HFFc6 (cell line): ENCODE measurements around the gene SLC49A3. TPM values are rescaled to one million over a fixed set of nuclear protein-coding genes. Genes with fewer than 3 reads are reported as not detected.
"Not testable (repeated sequence)": the region's sequence is repeated elsewhere in the genome, so short reads cannot be mapped to it uniquely, and the experiment has no call there.

Experiments used
- DNase-seq: peaks from one replicate; pipeline ENCODE4 v3.0.0-alpha.2; 2018
- H3K27ac Mint-ChIP-seq: 2 replicates; pipeline ENCODE4 v1.8.0; 2020; ENCODE audit warnings: mild to moderate bottlenecking, mixed read lengths
- H3K27me3 Mint-ChIP-seq: 2 replicates; pipeline ENCODE4 v1.8.0; 2021; ENCODE audit warnings: mild to moderate bottlenecking, moderate library complexity, mixed read lengths; ENCODE audit not compliant: insufficient read depth
- H3K36me3 Mint-ChIP-seq: 2 replicates; pipeline ENCODE4 v1.8.0; 2021; ENCODE audit warnings: low read depth, mixed read lengths
- H3K4me1 Mint-ChIP-seq: 2 replicates; pipeline ENCODE4 v1.8.0; 2020; ENCODE audit warnings: low read depth, mixed read lengths
- H3K4me3 Mint-ChIP-seq: 2 replicates; pipeline ENCODE4 v1.8.0; 2020; ENCODE audit warnings: mild to moderate bottlenecking, moderate library complexity, mixed read lengths
- H3K9me3 Mint-ChIP-seq: 2 replicates; pipeline ENCODE4 v1.8.0; 2020; ENCODE audit warnings: mild to moderate bottlenecking, mixed read lengths
- total RNA-seq, 6 experiments: library from RNA; stranded (reverse); fragmentation: NEBNext Ultra II Directional; extraction: Animal tissue kit (Norgen Biotek cat#: 25700); gene quantifications; 2 replicates in 1 of 6; 3 replicates in 5 of 6; pipeline ENCODE4 v1.2.3, GENCODE V29; 2021
- TF ChIP-seq, protein P1 (sequence below): fragments of 200-600 bp; sonication (generic); IDR thresholded peaks from 2 replicates; pipeline ENCODE4 v1.5.0; 2021; ENCODE audit warnings: antibody characterized with exemption, mild to moderate bottlenecking

Gene SLC49A3
- total RNA-seq, 6 experiments from 2014 or later = 0.13 to 0.62 (median 0.21) TPM; not detected in 1

DNA sequence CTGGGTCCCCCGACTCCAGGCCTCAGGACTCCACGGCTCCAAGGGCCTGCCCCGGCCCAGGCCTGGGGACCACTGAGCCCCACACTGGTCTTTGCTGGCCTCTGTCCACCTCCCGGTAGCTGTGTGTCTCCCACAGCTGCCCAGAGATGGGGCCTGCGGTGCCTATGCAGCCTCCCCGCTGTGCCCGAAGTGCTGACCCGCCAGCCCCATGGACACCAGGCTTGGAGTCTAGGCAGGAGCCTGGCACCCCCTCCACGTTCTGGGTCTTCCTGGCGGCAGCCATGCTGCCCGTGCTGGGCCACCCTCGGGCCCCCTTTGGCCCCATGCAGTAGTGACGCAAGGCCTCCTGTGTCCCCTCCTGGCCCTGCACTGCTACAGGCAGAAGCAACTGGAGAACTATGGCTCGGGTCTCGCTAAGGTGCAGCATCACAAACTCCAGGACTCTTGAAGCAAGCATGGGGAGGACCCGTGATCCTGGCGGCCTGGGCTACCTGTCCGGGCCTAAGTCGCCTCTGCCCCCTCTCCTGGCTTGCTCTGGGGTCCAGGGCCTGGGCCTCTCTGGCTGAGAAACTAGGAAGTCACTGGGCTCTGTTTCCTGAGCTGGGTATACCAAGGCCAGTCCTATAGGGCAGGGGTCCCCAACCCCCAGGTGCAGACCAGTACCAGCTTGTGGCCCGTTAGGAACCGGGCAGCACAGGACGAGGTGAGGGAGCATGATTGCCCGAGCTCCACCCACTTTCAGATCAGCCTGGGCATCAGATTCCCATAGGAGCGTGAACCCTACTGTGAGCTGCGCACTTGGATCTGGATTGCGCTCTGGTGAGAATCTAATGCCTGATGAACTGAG lies 13.7 kb downstream of the SLC49A3 start:
- TF ChIP-seq, protein P1, sequence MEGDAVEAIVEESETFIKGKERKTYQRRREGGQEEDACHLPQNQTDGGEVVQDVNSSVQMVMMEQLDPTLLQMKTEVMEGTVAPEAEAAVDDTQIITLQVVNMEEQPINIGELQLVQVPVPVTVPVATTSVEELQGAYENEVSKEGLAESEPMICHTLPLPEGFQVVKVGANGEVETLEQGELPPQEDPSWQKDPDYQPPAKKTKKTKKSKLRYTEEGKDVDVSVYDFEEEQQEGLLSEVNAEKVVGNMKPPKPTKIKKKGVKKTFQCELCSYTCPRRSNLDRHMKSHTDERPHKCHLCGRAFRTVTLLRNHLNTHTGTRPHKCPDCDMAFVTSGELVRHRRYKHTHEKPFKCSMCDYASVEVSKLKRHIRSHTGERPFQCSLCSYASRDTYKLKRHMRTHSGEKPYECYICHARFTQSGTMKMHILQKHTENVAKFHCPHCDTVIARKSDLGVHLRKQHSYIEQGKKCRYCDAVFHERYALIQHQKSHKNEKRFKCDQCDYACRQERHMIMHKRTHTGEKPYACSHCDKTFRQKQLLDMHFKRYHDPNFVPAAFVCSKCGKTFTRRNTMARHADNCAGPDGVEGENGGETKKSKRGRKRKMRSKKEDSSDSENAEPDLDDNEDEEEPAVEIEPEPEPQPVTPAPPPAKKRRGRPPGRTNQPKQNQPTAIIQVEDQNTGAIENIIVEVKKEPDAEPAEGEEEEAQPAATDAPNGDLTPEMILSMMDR = no peak
- Mint-ChIP-seq H3K36me3 (peaks cover 21% of the 10 kb centered on the region), H3K27ac (peak overlapping the region; percentile 75), H3K4me1 (peaks cover 9% of the 10 kb centered on the region), H3K27me3 (no peaks in the 10 kb centered on the region), H3K4me3 (peak overlapping the region; percentile 91), H3K9me3 (no peaks in the 10 kb centered on the region)
- DNase-seq = peak; percentile 14

DNA sequence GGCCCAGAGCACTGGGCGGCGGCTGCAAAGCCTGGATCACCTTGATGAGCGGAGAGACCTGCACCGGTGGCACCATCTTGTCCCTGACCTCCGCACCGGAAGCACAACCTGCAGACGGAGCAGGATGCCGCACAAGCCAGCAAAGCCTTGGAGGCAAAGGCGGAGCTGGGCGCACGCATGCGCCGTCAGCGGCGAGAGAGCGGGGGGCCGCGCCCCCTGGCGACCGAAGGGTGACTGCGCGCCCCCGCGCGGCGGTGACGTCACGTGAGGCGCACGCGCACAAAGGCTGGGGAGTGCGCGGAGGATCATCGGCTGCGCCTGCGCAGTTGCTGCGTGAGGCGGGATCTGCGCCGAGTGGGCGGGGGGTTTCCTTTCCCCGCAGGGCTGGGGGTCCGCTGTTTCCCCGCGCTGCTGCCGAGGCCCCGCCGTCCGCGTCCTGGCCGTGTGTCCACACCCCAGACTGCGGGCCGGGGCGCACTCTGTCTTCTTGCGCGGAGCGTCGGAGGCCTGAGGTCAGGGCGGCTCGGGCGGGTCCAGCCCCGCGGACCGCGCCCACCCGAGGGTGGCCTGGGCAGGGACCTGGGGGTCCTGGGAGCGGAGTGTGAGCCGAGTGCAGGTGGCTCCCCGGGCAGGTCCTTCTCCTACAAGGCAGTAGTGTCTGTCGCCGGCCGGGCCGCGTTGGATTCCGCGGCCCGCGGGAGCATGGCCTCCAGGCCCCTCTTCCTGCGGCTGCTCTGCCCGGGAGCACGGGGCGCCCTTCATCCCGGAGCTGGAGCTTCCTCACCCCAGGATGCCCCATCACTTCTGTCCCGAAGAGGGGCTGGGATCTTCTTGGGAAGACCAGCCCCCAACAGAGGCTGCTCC lies 14.5 kb downstream of the SLC49A3 start, which contains the start of the genes ATP5ME and MYL5:
TSS of gene ATP5ME (minus strand) at position 105 of the 864 bp plus-strand sequence. CDS start at position 76, 29 bp downstream.
TSS of gene MYL5 (plus strand) at position 371 of the 864 bp plus-strand sequence. CDS start 3,485 bp downstream, outside the sequence.
- Mint-ChIP-seq H3K27me3 (no peaks in the 10 kb centered on the region), H3K4me1 (peaks cover 9% of the 10 kb centered on the region), H3K4me3 (peak within 1 kb of the TSS; percentile 91), H3K9me3 (no peaks in the 10 kb centered on the region), H3K27ac (peak within 1 kb of the TSS; percentile 75), H3K36me3 (peaks cover 21% of the 10 kb centered on the region)
- DNase-seq = peak; percentile 94
- TF ChIP-seq, protein P1 = peak; percentile 97

DNA sequence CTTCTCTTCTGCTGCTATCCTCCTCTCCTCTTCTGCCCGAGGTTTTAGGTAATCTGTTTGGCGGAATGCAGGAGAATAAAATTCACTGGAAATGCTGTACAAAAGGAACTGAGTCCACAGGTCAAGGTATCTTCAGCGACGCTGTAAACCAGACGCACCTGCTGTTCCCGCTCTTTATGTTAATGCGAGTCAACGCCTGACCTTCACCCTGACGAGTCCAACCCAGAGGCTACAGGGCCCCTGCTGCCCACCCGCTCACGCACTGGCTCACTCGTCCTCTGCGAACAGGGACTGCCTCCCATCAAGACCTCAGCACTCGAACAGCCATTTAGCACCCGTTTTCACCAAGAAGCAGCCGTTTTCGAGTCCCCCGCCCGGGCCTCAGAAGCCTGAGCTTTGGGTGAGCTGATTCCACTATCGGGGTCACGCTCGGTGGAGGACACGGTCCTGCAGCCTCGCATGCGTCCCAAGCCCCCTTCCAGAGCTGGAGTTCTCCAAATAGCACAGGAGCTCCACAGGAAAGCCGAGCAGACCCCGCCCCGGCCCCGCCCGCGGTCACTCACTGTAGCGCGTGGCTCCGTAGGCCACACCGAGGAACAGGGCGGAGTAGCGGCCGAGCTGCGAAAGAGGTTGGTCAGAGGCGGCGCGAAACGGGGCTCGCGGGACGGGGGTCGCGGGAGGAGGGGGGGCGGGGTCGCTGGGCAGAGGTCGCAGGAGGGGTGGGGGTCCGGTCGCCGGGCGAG lies 15.4 kb downstream of the SLC49A3 start:
- peak overlapping the region; percentile 91 for H3K4me3 Mint-ChIP-seq
- peaks cover 9% of the 10 kb centered on the region for H3K4me1 Mint-ChIP-seq
- peak overlapping the region; percentile 75 for H3K27ac Mint-ChIP-seq
- peaks cover 21% of the 10 kb centered on the region for H3K36me3 Mint-ChIP-seq
- TF ChIP-seq, protein P1 = no peak
- H3K27me3 Mint-ChIP-seq = no peaks in the 10 kb centered on the region
- H3K9me3 Mint-ChIP-seq = no peaks in the 10 kb centered on the region
- DNase-seq = no peak

DNA sequence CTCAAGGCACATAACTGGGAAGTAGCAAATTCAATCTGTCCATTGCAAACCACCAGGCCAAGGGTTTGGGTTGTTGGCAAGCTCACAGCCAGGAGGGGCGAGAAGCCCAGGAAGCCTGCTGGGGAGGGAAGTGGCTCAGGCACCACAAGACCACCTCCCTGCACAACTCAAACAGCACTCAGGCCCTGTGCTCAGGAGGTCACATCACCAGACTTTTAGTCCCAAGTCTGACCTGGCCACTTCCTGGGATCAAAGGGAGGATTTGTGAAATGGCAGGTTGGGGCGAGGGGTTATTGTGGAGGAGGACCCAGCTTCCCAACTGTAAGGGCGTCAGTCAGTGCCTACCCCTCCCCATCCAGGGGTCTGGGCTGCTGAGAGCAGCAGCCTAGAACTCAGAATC lies 17.2 kb downstream of the SLC49A3 start:
- no peaks in the 10 kb centered on the region for H3K27me3 Mint-ChIP-seq
- H3K9me3 Mint-ChIP-seq = no peaks in the 10 kb centered on the region
- no peak overlapping the region for H3K27ac Mint-ChIP-seq
- H3K36me3 Mint-ChIP-seq = peaks cover 21% of the 10 kb centered on the region
- no peak for DNase-seq
- peaks cover 9% of the 10 kb centered on the region for H3K4me1 Mint-ChIP-seq
- H3K4me3 Mint-ChIP-seq = no peak overlapping the region
- TF ChIP-seq, protein P1 = no peak

DNA sequence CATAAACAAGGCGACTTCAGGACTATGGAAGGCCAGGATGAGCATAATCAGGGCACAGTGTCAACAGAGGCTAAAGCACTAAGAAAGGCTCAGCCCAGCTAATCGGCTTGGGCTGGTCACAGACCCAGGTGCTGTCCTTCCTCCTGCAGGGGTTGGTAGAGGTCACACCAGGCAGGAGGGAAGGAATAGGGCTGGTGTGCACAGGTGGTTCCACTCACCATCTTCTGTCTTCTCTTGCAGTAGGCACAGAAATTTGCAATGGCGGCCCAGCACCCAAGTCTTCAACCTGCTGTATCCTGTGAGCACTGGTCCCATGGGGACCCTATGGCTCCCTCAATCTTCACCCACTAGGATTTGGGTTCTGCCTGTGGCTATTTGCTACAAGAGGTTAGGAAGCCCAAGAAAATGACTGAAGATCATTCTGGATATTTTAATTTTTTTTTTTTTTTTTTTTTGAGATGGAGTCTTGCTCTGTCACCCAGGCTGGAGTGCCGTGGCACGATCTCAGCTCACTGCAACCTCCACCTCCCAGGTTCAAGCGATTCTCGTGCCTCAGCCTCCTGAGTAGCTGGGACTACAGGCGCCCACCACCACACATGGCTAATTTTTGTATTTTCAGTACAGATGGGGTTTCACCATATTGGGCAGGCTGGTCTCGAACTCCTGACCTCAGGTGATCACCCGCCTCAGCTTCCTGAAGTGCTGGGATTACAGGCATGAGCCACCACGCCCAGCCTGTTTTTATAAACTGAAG lies 19.0 kb downstream of the SLC49A3 start:
- DNase-seq, H3K27me3 Mint-ChIP-seq, H3K9me3 Mint-ChIP-seq, H3K27ac Mint-ChIP-seq, H3K4me3 Mint-ChIP-seq, H3K4me1 Mint-ChIP-seq: not testable (repeated sequence)
- H3K36me3 Mint-ChIP-seq = peaks cover 21% of the 10 kb centered on the region

DNA sequence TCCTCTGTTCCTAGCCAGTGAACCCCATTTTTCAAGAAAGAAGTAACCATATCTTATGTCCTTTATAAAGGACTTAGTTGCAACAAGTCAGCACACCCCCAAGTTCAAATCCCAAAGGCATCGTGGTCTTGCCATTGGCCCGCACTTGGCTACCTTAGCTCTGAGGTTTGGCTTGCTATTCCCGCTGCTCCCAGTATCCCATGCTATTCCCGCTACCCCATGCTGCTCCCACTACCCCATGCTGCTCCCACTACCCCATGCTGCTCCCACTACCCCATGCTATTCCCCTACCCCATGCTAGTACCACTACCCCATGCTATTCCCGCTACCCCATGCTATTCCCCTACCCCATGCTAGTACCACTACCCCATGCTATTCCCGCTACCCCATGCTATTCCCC lies 20.7 kb downstream of the SLC49A3 start:
- not testable (repeated sequence) for H3K4me1 Mint-ChIP-seq, H3K9me3 Mint-ChIP-seq, H3K27me3 Mint-ChIP-seq, H3K27ac Mint-ChIP-seq, H3K4me3 Mint-ChIP-seq, DNase-seq
- H3K36me3 Mint-ChIP-seq = peaks cover 16% of the 10 kb centered on the region
